Adipose tissue (tissue), 3 donors: ENCODE data around the gene WIF1. TPM values are rescaled to one million over a fixed set of nuclear protein-coding genes. Genes with fewer than 3 reads are reported as not detected.

ENCODE experiments used
- H3K27ac ChIP-seq: one replicate; pipeline ENCODE4 v1.5.1; 2013; ENCODE audit warnings: low read depth, low read length
- WGBS, 3 donors: extraction: QIAGEN DNeasy Blood & Tissue Kit; methylation state at CpG; one replicate each; pipeline ENCODE4 v1.1.7; 2013; 5-methylcytosine and 5-hydroxymethylcytosine counted together
- polyA plus RNA-seq, 3 donors: library from polyadenylated mRNA; stranded (reverse); fragments of 200-250 nt; gene quantifications; one replicate each; pipeline ENCODE4 v1.2.3, GENCODE V29; 2013
- donor health status: healthy with polysubstance abuse.
- donor health status: Bipolar disorder and iron deficiency.
- donor health status: healthy.

WIF1 gene
- polyA plus RNA-seq, 3 donors: 0.15 to 1.0 (median 0.23) TPM

- WGBS, 3 donors: 86 to 91% (median 90%) methylated on average over 8 of the region's 8 CpGs
These were observed 53.7 kb downstream of the WIF1 start for GRCh38 chr12:65067383-65067782.

GRCh38 chr12:65055859-65056258 lies 65.2 kb downstream of the WIF1 start:
- WGBS, 3 donors: 62 to 77% (median 74%) methylated on average over 4 of the region's 4 CpGs
- no peak overlapping the region for H3K27ac ChIP-seq

More at GRCh38 chr12:65067383-65067782, 53.7 kb downstream of the WIF1 start:
- no peak overlapping the region for H3K27ac ChIP-seq

GRCh38 chr12:65051218-65051617 lies 69.9 kb downstream of the WIF1 start:
- 79 to 89% (median 85%) methylated on average over 9 of the region's 9 CpGs for WGBS, 3 donors
- H3K27ac ChIP-seq: no peak overlapping the region

- no peak overlapping the region for H3K27ac ChIP-seq
- 56 to 78% (median 66%) methylated on average over 4 of the region's 4 CpGs for WGBS, 3 donors
These were observed 75.8 kb downstream of the WIF1 start for GRCh38 chr12:65045269-65045668.

- WGBS, 3 donors: 45 to 85% (median 69%) methylated on average over 2 of the region's 2 CpGs
- no peak overlapping the region for H3K27ac ChIP-seq
These were observed 81.8 kb downstream of the WIF1 start for GRCh38 chr12:65039301-65039700.

- 32 to 50% (median 43%) methylated on average over 2 of the region's 2 CpGs for WGBS, 3 donors
- no peak overlapping the region for H3K27ac ChIP-seq
These were observed 96.0 kb downstream of the WIF1 start for GRCh38 chr12:65025136-65025535.

- 55 to 80% (median 78%) methylated on average over 2 of the region's 2 CpGs for WGBS, 3 donors
These were observed 97.6 kb downstream of the WIF1 start for GRCh38 chr12:65023485-65023884.

GRCh38 chr12:65022960-65023359 lies 98.1 kb downstream of the WIF1 start:
- 13 to 42% (median 41%) methylated on average over 1 of the region's 1 CpG for whole genome bisulfite sequencing, 3 donors
- H3K27ac ChIP-seq: no peak overlapping the region

More at GRCh38 chr12:65023485-65023884, 97.6 kb downstream of the WIF1 start:
- no peak overlapping the region for H3K27ac ChIP-seq

GRCh38 chr12:65022421-65022820 lies 98.7 kb downstream of the WIF1 start:
- WGBS, 3 donors: 76 to 92% (median 84%) methylated on average over 3 of the region's 3 CpGs
- H3K27ac ChIP-seq: no peak overlapping the region

- H3K27ac ChIP-seq: no peak overlapping the region
- WGBS, 3 donors: 68 to 83% (median 77%) methylated on average over 4 of the region's 4 CpGs
These were observed 101.3 kb downstream of the WIF1 start for GRCh38 chr12:65019696-65020234.

- H3K27ac ChIP-seq: no peak overlapping the region
These were observed 104.0 kb downstream of the WIF1 start for GRCh38 chr12:65016881-65017650.

- 56 to 88% (median 88%) methylated on average over 6 of the region's 6 CpGs for WGBS, 3 donors
These were observed 105.3 kb downstream of the WIF1 start for GRCh38 chr12:65015850-65016249.

GRCh38 chr12:65014504-65015271 lies 106.4 kb downstream of the WIF1 start:
- 72 to 82% (median 81%) methylated on average over 9 of the region's 9 CpGs for WGBS, 3 donors
- H3K27ac ChIP-seq: no peak overlapping the region

More at GRCh38 chr12:65015850-65016249, 105.3 kb downstream of the WIF1 start:
- no peak overlapping the region for H3K27ac ChIP-seq

- H3K27ac ChIP-seq: no peak overlapping the region
- 62 to 68% (median 65%) methylated on average over 2 of the region's 2 CpGs for WGBS, 3 donors
These were observed 110.7 kb downstream of the WIF1 start for GRCh38 chr12:65010437-65010836.

GRCh38 chr12:65005716-65006115 lies 115.4 kb downstream of the WIF1 start:
- 94 to 97% (median 96%) methylated on average over 2 of the region's 2 CpGs for WGBS, 3 donors
- no peak overlapping the region for H3K27ac ChIP-seq

- WGBS, 3 donors: 71 to 81% (median 73%) methylated on average over 1 of the region's 1 CpG
- no peak overlapping the region for H3K27ac ChIP-seq
These were observed 116.8 kb downstream of the WIF1 start for GRCh38 chr12:65004270-65004669.
